GM21786 (cell line): ENCODE data around the gene ETV5.
"Not testable (repeated sequence)": the region's sequence is repeated elsewhere in the genome, so short reads cannot be mapped to it uniquely, and the experiment has no call there.

Source experiments
- ATAC-seq: cut with Tn5 transposase; IDR thresholded peaks from one replicate; pipeline ENCODE4 v1.9.1; 2021; ENCODE audit not compliant: unreplicated experiment

The ETV5 gene

GRCh38 chr3:186025993-186026392 lies 82.9 kb downstream of the ETV5 start:
- ATAC-seq, result not testable (repeated sequence)

DNA sequence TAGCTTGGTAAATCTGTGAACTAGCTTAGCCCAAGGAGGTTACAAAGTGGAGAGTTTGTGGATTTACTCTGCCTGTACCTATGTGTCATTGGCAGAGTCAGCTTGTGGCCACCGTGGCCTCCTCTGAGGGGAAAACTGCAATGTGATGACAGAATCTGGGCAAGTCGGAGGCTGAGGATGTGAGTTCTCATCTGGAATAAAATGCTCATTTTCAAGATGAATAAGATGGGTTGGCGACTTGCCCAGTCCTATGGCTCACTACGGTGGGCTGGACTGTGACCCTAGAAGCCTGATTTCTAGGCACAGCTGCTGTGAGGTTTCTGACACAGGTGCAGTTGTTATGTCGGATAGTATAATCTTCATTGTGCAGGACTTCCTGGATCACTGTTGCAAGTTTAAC lies 83.7 kb downstream of the ETV5 start:
- no peak for ATAC-seq

GRCh38 chr3:186024210-186024609 lies 84.7 kb downstream of the ETV5 start:
- no peak for ATAC-seq

DNA sequence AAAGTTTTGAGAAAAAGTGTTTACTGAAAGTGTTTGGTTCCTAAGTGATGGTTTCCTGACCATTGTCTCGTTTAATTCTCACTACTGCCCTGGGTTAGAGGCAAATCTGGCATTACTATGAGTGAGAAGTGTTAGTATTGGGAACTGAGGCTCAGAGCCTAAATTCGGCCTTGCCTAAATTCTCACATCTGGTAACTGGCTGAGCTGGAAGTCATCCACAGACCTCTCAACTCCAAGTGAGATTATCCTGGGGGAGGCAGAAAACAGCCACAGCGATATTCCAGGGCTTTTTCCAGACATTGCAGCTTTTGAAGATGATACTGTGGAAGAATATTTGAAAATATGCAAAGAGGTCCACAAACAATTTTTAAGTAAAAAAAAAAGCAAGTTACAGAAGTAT lies 86.0 kb downstream of the ETV5 start:
- ATAC-seq, result no peak

GRCh38 chr3:186021673-186022362 lies 87.1 kb downstream of the ETV5 start:
- no peak for ATAC-seq

DNA sequence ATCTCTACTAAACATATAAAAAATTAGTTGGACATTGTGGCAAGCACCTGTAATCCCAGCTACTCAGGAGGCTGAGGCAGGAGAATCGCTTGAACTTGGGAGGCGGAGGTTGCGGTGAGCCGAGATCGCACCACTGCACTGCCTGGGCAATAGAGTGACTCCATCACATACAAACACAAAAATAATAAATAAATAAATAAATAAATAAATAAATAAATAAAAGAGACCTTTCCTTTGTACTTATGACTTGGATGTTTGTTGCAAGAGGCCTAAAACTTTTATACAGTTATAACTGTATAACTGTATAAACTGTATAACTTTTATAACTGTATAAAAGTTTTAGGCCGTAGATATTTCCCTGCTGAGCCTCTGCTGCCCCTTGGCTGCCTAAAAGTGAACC lies 87.6 kb downstream of the ETV5 start:
- ATAC-seq, result not testable (repeated sequence)

DNA sequence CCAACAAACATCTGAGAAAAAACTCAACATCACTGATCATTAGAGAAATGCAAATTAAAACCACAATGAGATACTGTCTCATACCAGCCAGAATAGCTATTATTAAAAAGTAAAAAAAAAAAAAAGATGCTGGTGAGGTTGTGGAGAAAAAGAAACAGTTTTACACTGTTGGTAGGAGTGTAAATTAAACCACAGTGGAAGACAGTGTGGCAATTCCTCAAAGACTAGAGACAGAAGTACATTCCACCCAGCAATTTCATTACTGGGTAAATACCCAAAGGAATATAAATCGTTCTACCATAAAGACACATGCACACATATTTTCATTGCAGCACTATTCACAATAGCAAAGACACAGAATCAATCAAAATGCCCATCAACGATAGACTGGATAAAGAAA lies 89.6 kb downstream of the ETV5 start:
- ATAC-seq, result not testable (repeated sequence)

GRCh38 chr3:186014866-186015265 lies 94.0 kb downstream of the ETV5 start:
- no peak for ATAC-seq

DNA sequence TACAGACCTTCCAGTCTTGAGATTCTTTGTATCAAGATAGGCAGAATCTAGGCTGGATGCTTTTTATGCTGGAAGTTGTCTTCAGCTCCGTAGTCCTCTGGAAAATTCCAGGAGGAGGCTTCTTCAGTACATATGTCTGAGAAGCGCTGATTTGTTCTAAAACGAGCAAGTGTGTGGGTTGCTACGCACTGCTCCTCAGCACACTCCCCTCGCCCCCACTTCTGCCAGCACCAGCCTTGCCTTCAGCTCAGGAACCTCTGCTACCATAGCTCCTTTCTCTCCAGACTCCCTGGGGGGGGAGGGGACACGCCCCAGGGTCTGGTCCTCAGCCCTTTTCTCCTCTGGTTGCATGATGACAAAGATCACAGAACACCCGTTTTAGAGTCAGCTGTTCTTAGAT lies 95.6 kb downstream of the ETV5 start:
- ATAC-seq, result no peak

DNA sequence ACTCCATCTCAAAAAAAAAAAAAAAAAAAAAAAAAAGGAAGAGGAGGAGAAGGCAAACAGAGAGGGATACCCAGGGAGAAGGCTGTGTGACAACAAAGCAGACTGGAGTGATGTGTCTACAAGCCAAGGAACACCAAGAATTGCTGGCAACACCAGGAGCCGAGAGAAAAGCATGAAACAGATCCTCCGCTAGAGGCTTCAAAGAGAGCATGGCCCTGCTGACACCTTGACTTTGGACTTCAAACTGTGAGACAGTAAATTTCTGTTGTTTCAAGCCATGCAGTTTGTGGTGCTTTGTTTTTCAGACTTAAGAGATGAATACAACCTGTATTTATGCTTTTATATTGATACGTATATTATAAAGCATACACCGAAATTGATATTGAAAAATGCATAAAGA lies 96.8 kb downstream of the ETV5 start:
- no peak for ATAC-seq

- no peak for ATAC-seq
These were observed 104.2 kb downstream of the ETV5 start for GRCh38 chr3:186004671-186005070.

DNA sequence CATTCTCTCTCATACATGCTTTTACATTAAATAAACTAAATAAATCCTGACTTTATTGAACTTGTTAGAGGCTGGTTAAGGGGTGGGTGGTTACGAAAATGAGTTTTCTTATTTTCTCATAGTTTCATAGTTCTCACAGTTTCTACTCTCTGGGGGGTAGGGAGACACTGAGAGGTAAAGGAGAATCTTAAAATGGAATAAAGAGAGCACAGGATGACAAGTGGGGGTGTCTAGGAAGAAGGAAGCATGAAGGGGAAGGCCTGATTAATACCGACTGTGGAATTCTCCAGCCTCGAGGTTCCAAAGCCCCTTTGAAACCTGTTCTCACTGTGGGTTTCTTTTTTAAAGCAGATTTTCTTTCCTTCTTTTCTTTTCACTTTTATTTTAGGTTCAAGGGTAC lies 104.7 kb downstream of the ETV5 start:
- no peak for ATAC-seq

DNA sequence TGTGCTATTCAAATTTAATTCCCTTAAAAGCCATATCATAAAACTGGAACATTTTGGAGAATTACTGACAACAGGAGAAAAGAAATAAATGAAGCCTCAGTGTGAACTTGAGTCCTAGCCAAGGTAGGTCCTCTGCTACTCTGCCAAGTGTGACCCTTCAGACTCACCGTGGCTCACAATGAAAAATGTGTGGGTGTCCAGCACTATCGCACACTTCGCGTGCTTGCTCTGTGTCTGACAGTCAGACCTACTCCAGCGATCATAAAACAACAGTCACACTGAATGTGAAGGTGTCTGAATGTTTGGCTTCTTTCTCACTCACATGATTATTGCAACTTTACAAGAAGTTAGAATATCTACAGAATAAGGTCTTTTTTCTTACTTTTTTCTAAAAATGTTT lies 105.3 kb downstream of the ETV5 start:
- no peak for ATAC-seq

- no peak for ATAC-seq
These were observed 105.9 kb downstream of the ETV5 start for GRCh38 chr3:186002884-186003472.

DNA sequence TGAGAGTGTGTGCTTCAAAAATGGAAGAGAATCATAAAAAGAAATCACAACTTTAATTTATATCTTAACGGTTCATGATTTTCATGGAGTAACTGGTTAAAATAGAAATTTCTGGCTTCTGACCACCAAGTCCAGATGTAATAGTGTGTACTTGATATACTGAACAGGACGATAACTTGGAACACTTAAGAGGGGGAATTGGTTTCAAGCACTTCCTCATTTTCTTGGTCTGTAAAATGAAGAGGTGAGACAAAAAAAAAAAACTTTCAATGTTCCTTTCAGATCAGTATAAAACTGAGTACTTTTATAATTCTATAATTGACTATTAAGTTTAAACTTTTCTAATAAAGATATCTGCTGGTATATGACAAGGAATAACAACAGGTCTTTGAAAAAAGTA lies 107.0 kb downstream of the ETV5 start:
- ATAC-seq, result no peak

GRCh38 chr3:185999221-185999620 lies 109.7 kb downstream of the ETV5 start:
- no peak for ATAC-seq

GRCh38 chr3:185998136-185998535 lies 110.8 kb downstream of the ETV5 start:
- ATAC-seq, result no peak

DNA sequence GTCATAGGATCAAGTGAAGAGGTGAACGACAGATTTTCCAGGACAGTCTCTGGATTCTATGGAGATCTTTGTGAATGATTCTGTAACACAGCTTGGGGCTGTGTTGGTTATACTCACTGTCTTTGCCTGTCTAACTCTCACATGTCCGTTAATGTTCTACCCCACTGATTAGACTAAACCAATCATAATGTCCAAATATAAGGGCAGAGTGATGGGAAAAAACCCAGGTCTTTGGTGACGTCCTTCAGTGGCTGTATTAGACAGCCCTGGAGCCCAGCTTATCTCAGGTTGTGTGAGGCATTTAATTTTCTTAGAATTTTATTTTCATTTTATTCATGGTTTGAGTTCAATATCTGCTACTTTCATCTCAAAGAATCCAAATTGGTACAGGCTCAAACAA lies 111.8 kb downstream of the ETV5 start:
- no peak for ATAC-seq
